Epithelial cell of esophagus (primary cell): ENCODE measurements around the gene ZBTB16.

Source experiments
- DNase-seq: peaks from one replicate; pipeline ENCODE4 v3.0.0; 2010; ENCODE audit warnings: low read depth
- H3K4me3 ChIP-seq: 2 replicates; pipeline ENCODE4 v1.5.1; 2011; ENCODE audit warnings: mild to moderate bottlenecking, low read length, control low read depth
- TF ChIP-seq, protein P1 (sequence below): IDR thresholded peaks from 2 replicates; pipeline ENCODE4 v1.5.1; 2011; ENCODE audit warnings: low read depth, mild to moderate bottlenecking, low read length, control low read depth, inconsistent platforms; ENCODE audit not compliant: insufficient read depth; ENCODE audit errors: missing control alignments

The ZBTB16 gene

DNA sequence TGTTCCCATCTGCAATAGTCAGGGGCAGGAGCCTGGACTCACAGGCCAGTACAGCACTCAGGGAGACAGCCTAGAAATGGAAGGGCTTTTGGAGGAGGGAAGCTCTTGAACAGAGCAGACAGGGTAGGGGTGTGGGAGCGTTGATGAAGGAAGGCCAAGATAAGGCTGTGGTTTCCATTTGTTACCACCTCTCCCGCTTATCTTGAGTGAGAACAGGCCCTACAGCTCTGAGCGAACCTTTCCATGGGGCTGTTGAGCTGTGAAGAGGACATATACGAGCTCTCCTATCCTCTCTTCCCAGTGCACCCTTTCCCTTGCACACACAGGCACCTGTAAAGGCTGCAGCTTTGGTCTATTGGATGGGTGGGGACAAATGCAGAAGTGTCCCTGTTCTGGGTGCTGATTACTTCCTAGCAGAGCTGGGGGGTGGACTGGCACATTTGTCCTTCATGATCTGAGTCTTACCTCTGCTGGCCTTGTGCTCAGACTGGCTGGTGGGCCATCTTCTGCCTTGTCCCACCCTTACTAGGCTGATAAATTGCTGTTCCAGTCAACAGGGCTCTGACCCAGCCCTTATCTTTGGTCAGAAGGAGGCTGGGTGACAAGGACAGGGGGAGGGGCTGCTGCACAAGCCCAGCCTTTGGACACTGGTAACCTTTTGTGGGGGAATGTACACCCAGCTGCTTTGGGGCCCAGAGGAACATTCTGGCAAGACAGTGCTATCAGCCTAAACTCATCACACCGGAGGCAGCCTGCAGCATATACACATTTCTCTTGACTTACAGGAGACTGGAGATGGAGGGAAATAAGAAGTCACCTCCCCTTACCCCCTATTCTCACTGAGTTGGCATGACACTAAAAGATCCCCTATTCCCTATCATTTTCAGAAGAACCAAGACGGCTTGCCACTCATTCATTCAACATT is 156.6 kb downstream of the ZBTB16 start:
- H3K4me3 ChIP-seq, result no peak overlapping the region
- no peak for DNase-seq
- TF ChIP-seq, protein P1, sequence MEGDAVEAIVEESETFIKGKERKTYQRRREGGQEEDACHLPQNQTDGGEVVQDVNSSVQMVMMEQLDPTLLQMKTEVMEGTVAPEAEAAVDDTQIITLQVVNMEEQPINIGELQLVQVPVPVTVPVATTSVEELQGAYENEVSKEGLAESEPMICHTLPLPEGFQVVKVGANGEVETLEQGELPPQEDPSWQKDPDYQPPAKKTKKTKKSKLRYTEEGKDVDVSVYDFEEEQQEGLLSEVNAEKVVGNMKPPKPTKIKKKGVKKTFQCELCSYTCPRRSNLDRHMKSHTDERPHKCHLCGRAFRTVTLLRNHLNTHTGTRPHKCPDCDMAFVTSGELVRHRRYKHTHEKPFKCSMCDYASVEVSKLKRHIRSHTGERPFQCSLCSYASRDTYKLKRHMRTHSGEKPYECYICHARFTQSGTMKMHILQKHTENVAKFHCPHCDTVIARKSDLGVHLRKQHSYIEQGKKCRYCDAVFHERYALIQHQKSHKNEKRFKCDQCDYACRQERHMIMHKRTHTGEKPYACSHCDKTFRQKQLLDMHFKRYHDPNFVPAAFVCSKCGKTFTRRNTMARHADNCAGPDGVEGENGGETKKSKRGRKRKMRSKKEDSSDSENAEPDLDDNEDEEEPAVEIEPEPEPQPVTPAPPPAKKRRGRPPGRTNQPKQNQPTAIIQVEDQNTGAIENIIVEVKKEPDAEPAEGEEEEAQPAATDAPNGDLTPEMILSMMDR, result no peak

DNA sequence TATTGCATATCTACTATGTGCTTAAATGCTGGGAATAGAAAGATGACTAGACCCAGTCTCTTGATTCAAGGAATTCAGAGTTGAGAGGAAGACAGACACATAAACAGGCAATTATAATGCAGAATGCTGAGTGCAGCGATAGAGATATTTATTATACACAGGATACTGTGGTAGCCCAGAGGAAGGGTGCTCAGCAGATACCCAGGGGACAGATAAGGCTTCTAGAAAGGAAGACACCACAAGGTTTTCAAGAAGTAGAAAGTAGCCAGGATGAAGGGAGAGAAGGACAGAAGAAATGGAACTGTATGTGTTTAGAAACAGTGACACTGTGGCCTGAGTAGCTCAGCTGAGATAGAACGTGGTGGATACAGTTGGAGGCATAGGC is 157.3 kb downstream of the ZBTB16 start:
- TF ChIP-seq, protein P1, result no peak
- no peak overlapping the region for H3K4me3 ChIP-seq
- no peak for DNase-seq

DNA sequence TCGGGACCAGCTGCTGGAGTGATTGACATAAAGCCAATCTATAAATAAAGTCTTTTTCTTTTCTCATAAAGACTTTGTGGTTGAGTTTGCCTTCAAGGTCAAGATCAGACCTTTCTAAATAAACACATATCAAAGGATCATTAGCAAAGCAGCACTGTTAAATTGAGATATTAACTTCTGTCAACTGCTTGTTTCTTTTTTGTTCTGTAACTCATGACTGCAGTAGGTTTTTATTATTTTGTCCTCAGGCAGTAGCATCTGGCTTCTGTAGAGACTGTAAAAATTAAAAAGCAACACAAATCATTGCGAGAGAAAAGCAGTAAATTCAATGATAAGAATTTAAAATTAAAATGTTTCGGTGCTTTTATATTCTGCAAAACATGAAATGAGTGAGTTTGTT is 159.0 kb downstream of the ZBTB16 start:
- TF ChIP-seq, protein P1, result no peak
- no peak overlapping the region for H3K4me3 ChIP-seq
- no peak for DNase-seq

DNA sequence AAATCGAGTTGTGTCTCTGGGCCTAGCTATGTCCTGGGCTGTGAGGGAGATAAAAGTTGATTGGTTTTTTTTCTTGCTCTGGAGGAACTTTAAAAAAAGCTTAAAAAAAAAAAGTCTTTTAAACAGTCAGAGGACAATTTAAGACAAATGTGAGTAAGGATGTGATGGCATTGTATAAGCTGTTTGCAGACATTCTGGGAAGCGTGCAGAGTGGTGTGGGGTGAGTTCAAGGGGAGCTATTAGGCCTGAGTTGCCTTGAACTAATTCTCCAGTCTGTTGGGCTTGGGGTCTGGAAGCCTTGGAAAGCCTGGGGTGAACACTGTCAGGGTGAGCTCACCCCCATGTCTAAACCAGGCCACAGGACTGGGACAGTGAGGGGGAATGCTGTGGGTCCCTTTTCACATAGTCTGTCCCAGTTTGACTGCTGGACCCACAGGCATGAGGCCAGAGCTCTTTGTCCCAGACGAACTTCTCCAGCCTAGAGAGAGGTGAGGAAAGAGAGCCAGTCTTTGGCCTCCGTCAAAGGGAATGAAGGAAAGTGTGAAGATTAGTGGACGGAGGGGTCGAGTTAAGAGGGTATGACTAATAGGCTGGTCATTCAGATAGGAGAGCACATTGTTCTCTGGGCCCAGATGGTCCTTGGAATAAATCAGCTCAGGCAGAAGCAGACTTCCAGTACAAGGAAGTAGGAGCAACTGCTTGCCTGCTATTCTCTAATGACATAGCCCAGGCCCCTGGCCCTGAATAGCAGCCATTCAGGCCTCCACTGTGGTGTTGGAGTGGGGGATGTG is 160.2 kb downstream of the ZBTB16 start:
- TF ChIP-seq, protein P1, result no peak
- no peak for DNase-seq
- H3K4me3 ChIP-seq, result no peak overlapping the region

DNA sequence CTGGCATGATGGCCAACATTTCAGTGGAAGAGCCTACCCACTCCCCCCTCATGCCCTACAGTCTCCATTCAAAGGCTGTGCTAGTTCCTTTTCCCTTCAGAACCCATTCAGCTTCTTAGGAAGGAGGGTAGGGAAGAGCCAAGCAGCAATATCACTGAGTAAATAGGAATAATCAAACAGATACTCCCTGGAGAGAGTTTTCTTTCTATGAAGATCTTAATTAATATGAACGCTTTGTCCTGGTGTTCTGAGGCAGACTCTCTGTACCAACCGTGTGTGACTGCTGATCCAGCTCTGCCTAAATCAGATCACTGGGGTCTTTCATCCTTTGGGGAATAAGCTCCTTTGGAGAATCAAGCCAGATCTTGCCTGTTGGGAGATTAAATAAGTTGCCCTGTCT is 161.5 kb downstream of the ZBTB16 start:
- TF ChIP-seq, protein P1, result no peak
- DNase-seq, result no peak
- no peak overlapping the region for H3K4me3 ChIP-seq

DNA sequence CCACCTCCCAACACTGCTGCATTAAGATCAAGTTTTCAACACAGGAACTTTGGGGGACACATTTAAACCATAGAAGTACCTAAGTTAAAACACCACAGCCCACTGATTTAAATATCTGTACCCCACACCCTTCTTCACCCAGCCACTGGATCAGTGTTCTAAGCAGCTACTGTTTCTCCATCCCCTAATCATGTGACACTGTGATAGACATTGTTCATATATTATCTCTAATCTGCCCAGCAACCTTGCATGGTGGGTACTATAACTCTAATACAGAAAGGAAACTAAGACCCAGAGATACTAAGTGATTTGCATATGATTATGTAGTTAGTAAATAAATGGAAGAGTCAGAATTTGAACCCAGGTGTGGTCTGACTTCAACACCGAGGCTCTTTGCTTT is 166.2 kb downstream of the ZBTB16 start:
- no peak overlapping the region for H3K4me3 ChIP-seq
- no peak for DNase-seq
- TF ChIP-seq, protein P1, result no peak
